H1 (cell line): ENCODE data around the gene CEP97. TPM values are rescaled to one million over a fixed set of nuclear protein-coding genes. Genes with fewer than 3 reads are reported as not detected.

Source experiments
- HDAC2 ChIP-seq, 2 experiments: fragments of 300-600 bp in 1 of 2; sonication (generic) in 1 of 2; IDR thresholded peaks; 2 replicates each; pipeline ENCODE4 v1.6.1; 2011 to 2012; ENCODE audit warnings: low read depth in 2 of 2, low read length in 2 of 2, mild to moderate bottlenecking in 2 of 2, moderate library complexity in 2 of 2, borderline replicate concordance in 1 of 2, inconsistent platforms in 1 of 2
- KDM4A ChIP-seq: IDR thresholded peaks from one replicate; pipeline ENCODE4 v1.7.1; 2012; ENCODE audit warnings: low read depth, mild to moderate bottlenecking, moderate library complexity, low read length, inconsistent platforms; ENCODE audit not compliant: severe bottlenecking
- KDM5A ChIP-seq: fragments of 200-600 bp; IDR thresholded peaks from 2 replicates; pipeline ENCODE4 v1.7.1; 2012; ENCODE audit warnings: mild to moderate bottlenecking, low read length, inconsistent platforms, mixed read lengths
- POLR2A ChIP-seq, 2 experiments: IDR thresholded peaks; 1 replicate in 1 of 2; 2 replicates in 1 of 2; pipeline ENCODE4 v1.6.1; 2011; ENCODE audit warnings: low read depth in 2 of 2, low read length in 2 of 2, mild to moderate bottlenecking in 2 of 2; ENCODE audit errors: control extremely low read depth in 1 of 2
- POLR2AphosphoS5 ChIP-seq: IDR thresholded peaks from 2 replicates; pipeline ENCODE4 v1.6.1; 2011; ENCODE audit warnings: low read depth, low read length
- SAP30 ChIP-seq: fragments of 300-600 bp; sonication (generic); IDR thresholded peaks from 2 replicates; pipeline ENCODE4 v1.7.1; 2012; ENCODE audit warnings: low read length, moderate library complexity, mild to moderate bottlenecking, inconsistent platforms; ENCODE audit not compliant: insufficient read depth, insufficient replicate concordance
- SIX5 ChIP-seq: IDR thresholded peaks from 2 replicates; pipeline ENCODE4 v1.6.1; 2011; ENCODE audit warnings: mild to moderate bottlenecking, low read depth, low read length
- TAF7 ChIP-seq: optimal IDR thresholded peaks from 2 replicates; pipeline ENCODE3; 2011; ENCODE audit warnings: low read depth, mild to moderate bottlenecking, inconsistent platforms, low read length, moderate library complexity, borderline replicate concordance
- polyA plus RNA-seq, 7 experiments: library from polyadenylated mRNA; depleted of rRNA in 3 of 7; stranded (reverse) in 5 of 7; unstranded in 2 of 7; fragments of >200 nt in 5 of 7; fragments of 200-250 nt in 2 of 7; gene quantifications; 1 replicate in 5 of 7; 2 replicates in 1 of 7; 4 replicates in 1 of 7; pipeline versions ENCODE4 v1.2.1 to v1.2.3, GENCODE V29; 2011 to 2013; ENCODE audit warnings: missing spikeins in 2 of 7, mixed read lengths in 2 of 7
- total RNA-seq: library from RNA; stranded (reverse); fragmentation: NEBNext Ultra II Directional; extraction: Animal tissue kit (Norgen Biotek cat#: 25700); gene quantifications from 2 replicates; pipeline ENCODE4 v1.2.1, GENCODE V29; 2021
- TF ChIP-seq, protein P1 (sequence below): IDR thresholded peaks from 2 replicates; pipeline ENCODE4 v1.6.1; 2011; ENCODE audit warnings: low read length, improper control_type of control experiment
- TF ChIP-seq, protein P2 (sequence below), 3 experiments: IDR thresholded peaks; 1 replicate in 2 of 3; 2 replicates in 1 of 3; pipeline versions ENCODE4 v1.5.1 to v1.6.1; 2011; ENCODE audit warnings: low read length in 3 of 3, mild to moderate bottlenecking in 3 of 3, inconsistent platforms in 2 of 3, low read depth in 1 of 3, moderate library complexity in 1 of 3; ENCODE audit not compliant: insufficient read depth in 1 of 3; ENCODE audit errors: control extremely low read depth in 1 of 3

CEP97 gene
- total and polyA plus RNA-seq, 2 of the 8 experiments (the other 6 are each of a cell fraction or from before 2014, with no cell fraction given), result 1.6 to 13.2 TPM

DNA sequence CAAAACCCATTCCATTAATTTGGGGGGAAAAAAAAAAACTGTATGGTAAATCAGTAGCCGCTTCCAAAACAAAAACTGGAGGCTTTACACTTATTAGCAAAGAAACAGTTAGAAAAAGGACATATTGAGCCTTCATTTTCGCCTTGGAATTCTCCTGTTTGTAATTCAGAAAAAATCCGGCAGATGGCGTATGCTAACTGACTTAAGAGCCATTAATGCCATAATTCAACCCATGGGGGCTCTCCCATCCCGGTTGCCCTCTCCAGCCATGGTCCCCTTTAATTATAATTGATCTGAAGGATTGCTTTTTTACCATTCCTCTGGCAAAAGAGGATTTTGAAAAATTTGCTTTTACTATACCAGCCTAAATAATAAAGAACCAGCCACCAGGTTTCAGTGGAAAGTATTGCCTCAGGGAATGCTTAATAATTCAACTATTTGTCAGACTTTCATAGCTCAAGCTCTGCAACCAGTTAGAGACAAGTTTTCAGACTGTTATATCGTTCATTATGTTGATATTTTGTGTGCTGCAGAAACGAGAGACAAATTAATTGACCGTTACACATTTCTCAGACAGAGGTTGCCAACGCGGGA lies 28.5 kb upstream of the CEP97 start (continued):
- no peak for TF ChIP-seq SAP30
- TF ChIP-seq POLR2AphosphoS5, result no peak
- TF ChIP-seq POLR2A (IDR thresholded peaks at IDR 0.05; ENCODE audit: control extremely low read depth in 1 of 2, low read depth in 2 of 2, low read length in 2 of 2), result no peak
- no peak for TF ChIP-seq KDM5A
- TF ChIP-seq KDM4A, result no peak
- no peak for TF ChIP-seq SIX5
- TF ChIP-seq, protein P1, sequence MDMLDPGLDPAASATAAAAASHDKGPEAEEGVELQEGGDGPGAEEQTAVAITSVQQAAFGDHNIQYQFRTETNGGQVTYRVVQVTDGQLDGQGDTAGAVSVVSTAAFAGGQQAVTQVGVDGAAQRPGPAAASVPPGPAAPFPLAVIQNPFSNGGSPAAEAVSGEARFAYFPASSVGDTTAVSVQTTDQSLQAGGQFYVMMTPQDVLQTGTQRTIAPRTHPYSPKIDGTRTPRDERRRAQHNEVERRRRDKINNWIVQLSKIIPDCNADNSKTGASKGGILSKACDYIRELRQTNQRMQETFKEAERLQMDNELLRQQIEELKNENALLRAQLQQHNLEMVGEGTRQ, result no peak
- no peak for TF ChIP-seq TAF7
- TF ChIP-seq, protein P2, sequence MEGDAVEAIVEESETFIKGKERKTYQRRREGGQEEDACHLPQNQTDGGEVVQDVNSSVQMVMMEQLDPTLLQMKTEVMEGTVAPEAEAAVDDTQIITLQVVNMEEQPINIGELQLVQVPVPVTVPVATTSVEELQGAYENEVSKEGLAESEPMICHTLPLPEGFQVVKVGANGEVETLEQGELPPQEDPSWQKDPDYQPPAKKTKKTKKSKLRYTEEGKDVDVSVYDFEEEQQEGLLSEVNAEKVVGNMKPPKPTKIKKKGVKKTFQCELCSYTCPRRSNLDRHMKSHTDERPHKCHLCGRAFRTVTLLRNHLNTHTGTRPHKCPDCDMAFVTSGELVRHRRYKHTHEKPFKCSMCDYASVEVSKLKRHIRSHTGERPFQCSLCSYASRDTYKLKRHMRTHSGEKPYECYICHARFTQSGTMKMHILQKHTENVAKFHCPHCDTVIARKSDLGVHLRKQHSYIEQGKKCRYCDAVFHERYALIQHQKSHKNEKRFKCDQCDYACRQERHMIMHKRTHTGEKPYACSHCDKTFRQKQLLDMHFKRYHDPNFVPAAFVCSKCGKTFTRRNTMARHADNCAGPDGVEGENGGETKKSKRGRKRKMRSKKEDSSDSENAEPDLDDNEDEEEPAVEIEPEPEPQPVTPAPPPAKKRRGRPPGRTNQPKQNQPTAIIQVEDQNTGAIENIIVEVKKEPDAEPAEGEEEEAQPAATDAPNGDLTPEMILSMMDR (IDR thresholded peaks at IDR 0.05; ENCODE audit: control extremely low read depth in 1 of 3, insufficient read depth in 1 of 3, low read depth in 1 of 3, low read length in 3 of 3), result peak in 2 of 3 experiments; percentile 58 to 73; a peak in 2 of 4 replicates
- TF ChIP-seq HDAC2 (IDR thresholded peaks at IDR 0.05; ENCODE audit: borderline replicate concordance in 1 of 2, low read depth in 2 of 2, low read length in 2 of 2), result no peak
